GM20431 (cell line): ENCODE results near the gene MRPL36.
"Not testable (repeated sequence)": the region's sequence is repeated elsewhere in the genome, so short reads cannot be mapped to it uniquely, and the experiment has no call there.

ENCODE experiments used
- in situ Hi-C: fragments of 300-500 bp; cut with MseI, MboI; formaldehyde crosslinking; loops from one replicate; pipeline ENCODE4 v1.15.0; 2020; ENCODE audit warnings: low sequenced_read_pairs; ENCODE audit not compliant: unreplicated experiment

MRPL36 gene

GRCh38 chr5:1817261-1818043, 17.8 kb upstream of the MRPL36 start:
- in situ Hi-C loops, result no loop called here

- in situ Hi-C loops, result not testable (repeated sequence)
Measured at GRCh38 chr5:1816495-1817089, 17.0 kb upstream of the MRPL36 start.

GRCh38 chr5:1815881-1816292, 16.2 kb upstream of the MRPL36 start:
- in situ Hi-C loops, result no loop called here

- in situ Hi-C loops, result no loop called here
Measured at GRCh38 chr5:1815071-1815786, 15.6 kb upstream of the MRPL36 start.

- in situ Hi-C loops, result no loop called here
Measured at GRCh38 chr5:1814183-1815020, 14.8 kb upstream of the MRPL36 start.

DNA sequence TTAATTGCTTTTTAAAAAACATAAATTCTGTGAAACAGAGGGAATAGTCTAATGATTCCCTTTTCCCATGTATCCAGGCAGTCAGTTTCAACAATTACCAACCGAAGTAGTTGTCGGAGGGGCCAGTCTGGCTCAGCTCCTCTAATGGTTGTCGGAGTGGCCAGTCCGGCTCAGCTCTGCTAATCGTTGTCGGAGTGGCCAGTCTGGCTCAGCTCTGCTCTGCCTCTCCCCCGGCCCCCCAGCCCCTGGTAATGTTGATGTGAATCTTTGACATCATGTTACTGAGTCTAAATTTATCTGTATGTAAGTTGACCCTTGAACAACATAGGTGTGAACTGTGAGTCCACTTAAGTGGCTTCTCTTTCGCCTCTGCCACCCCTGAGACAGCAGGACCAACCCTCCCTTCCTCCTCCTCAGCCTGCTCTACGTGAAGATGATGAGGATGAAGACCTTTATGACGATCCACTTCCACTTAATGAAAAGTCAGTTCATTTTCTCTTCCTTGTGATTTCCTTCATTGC, 11.0 kb upstream of the MRPL36 start:
- in situ Hi-C loops, result no loop called here

- in situ Hi-C loops, result no loop called here
Measured at GRCh38 chr5:1809416-1810035, 9.9 kb upstream of the MRPL36 start.

GRCh38 chr5:1808439-1808838, 8.8 kb upstream of the MRPL36 start:
- in situ Hi-C loops, result no loop called here

GRCh38 chr5:1807451-1808185, 8.0 kb upstream of the MRPL36 start:
- in situ Hi-C loops, result no loop called here

GRCh38 chr5:1806974-1807373, 7.3 kb upstream of the MRPL36 start:
- in situ Hi-C loops, result no loop called here

DNA sequence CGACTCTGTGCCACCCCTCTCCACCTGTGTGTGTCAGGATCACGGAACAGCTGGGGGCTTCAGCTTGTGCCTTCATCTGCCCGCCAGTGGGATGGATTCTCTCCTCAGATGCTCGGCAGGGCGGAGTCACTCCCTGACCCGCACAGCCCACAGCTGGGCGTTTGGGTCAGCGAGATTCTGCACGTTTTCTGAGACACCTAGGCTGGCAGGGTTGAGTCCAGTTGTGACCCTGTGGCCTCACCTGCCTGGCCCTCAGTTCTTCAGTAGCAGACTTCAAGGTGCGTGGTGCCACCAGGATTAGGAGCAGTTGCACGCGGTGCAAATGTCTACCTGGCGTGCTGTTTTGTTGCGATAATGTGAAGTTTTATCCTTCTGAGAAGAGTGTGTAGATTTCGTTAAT, 6.6 kb upstream of the MRPL36 start:
- in situ Hi-C loops, result no loop called here

DNA sequence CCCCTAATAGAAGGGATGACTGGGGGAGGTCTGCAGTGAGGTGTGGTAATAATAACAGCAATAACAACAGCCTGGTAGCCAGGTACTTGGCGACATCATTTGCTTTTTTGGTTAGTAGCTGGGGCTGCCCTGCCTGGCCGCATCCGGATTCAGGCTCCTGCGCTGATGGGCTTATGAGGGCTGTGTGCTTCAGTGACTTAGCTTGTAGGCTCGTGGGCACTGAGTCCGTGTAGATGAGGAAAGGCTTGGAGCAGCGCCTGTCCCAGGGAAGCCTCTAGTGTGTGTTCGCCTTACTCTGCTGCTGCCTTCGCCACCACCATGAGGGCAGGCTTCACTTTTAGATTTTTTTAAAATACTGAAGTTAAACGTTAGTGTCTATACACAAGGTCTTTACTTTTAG, 6.1 kb upstream of the MRPL36 start:
- in situ Hi-C loops, result no loop called here

- in situ Hi-C loops, result no loop called here
Measured at GRCh38 chr5:1805326-1805725, 5.7 kb upstream of the MRPL36 start.

DNA sequence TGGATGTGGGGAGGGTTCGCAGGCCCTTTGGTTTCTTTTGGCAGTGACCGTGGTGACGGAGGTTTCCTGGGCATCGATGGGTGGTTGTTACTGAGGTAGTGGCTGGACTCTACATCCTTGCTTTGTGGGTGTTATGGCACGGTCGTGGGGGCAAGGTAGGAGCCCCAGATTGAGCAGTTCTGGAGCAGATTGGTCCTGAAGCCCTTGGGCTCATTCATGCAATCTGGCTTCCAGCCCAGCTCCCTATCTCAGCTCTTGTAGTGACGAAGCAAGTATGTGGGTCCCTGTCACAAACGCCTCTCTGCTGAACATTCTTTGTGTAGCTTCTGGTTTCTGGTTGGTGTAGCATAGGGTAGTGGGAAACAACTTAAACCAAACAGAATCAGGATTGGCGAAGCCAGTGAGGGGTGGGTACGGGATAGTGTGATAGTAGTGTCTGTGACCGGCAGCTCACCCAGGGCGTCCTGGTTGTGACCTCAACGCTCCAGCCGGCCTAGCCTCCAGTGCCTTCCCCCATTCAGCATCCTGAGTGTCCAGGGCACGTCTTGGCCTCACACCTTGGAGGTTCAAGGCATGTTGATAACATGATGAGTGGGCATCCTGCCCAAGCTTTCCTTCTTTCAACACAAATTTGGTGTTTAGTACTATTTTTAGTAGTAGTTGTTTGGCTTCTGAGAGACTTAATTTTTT, 4.5 kb upstream of the MRPL36 start:
- in situ Hi-C loops, result no loop called here

DNA sequence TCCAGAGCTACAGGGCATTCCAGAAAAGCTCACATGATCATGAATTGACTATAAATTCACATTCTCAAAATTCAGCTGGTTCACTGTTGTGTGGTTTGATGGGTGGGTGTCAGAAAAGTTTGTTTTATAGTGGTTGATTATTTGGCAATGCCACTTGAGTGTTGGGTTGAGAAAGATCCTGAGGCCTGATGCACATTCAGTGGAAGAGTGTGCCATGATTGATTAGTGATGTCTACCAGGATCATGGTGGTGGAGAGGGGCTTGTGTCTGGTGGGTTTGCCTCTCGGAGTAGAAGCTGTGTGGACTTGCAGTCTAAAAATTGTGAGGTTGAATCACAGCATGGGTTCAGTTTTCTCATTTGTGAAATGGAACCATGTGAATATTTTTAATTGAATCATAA, 3.6 kb upstream of the MRPL36 start:
- in situ Hi-C loops, result no loop called here

DNA sequence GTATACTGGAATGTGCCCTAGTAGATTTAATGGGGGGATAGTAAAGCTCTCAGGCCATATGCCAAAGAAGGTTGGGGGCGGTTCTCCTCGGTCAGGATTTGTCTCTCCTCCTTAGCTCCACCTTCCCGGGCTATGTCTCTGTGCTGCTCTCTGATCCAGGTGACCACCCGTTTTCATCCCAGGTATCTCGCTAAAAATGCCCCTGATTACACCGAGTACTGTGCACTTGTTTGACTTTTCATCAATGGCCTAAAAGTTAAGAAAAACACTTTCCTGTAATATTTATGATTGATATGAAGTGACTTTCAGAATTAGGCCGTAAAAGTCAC, 2.3 kb upstream of the MRPL36 start:
- in situ Hi-C loops, result no loop called here

- in situ Hi-C loops, result no loop called here
Measured at GRCh38 chr5:1801222-1801966, 1.8 kb upstream of the MRPL36 start, which contains the start of gene NDUFS6. TSS of gene NDUFS6 (plus strand) at chr5:1801407. CDS start at chr5:1801418, 11 bp downstream.
